NCI-H69 (cell line): ENCODE measurements around the gene RPLP1.

Source experiments
- DNase-seq: peaks from one replicate; lab custom pipeline; 2025; lab: John Stamatoyannopoulos, UW

RPLP1 gene

DNA sequence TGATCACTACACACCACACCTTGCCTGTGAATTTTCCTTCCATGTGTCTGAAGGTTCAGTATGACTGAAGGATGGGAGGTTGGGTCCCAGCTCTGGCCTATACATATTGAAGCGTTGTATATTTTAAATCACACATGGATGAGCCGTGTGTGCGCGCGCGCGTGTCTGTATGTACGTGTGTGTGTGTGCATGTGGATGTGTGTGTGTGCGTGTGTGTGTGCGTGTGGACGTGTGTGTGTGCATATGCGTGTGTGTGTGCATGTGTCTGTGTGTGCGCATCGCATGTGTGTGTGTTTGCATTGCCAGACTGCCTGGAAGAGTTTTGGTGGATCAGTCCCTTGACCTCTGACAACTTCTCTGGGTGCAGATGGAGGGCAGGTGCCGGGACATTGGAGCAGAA is 45.7 kb downstream of the RPLP1 start:
- DNase-seq = no peak

- DNase-seq = no peak
These were observed 46.4 kb downstream of the RPLP1 start for GRCh38 chr15:69498987-69499386.

GRCh38 chr15:69499521-69500211 is 47.0 kb downstream of the RPLP1 start:
- no peak for DNase-seq

DNA sequence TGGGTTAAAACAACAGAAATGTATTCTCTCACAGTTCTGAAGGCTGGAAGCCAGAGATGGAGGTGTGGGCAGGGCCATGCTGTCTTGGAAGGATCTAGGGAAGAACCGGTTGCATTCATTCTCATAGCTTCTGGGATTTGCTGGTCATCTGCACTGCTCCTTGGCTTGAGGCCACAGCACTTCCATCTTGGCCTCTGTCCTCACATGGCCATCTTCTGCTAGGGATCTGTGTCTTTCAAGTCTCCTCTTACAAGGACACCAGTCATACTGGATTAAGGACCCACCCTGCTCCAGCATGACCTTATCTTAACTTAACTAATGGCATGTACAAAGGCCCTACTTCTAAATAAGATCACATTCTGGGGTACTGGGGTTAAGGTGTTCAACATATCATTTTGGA is 47.7 kb downstream of the RPLP1 start:
- no peak for DNase-seq

- DNase-seq = no peak
These were observed 48.8 kb downstream of the RPLP1 start for GRCh38 chr15:69501456-69501855.

GRCh38 chr15:69502470-69503045 is 49.9 kb downstream of the RPLP1 start:
- no peak for DNase-seq

GRCh38 chr15:69504352-69505040 is 51.9 kb downstream of the RPLP1 start:
- DNase-seq = no peak
